ENCODE data around the gene MCTP1. TPM values are rescaled to one million over a fixed set of nuclear protein-coding genes. Genes with fewer than 3 reads are reported as not detected.

Gene MCTP1
- total and polyA plus RNA-seq, 2 of the 8 experiments (the other 6 are each of a cell fraction or from before 2014, with no cell fraction given), result 0.56 to 3.4 TPM

- Histone ChIP-seq H3K27me3 (replicated peaks in 1 of 4; ENCODE audit: control insufficient read depth in 3 of 4, extremely low read depth in 1 of 4, insufficient read depth in 3 of 4, low read length in 3 of 4) (no peaks in the 10 kb centered on the region), H3K9me3 (ENCODE audit: insufficient read depth in 2 of 2, low read depth in 1 of 2, low read length in 1 of 2) (no peaks in the 10 kb centered on the region), H2AFZ (ENCODE audit: low read length) (no peak overlapping the region), H3K36me3 (ENCODE audit: control insufficient read depth in 2 of 4, insufficient read depth in 4 of 4, low read length in 3 of 4) (no peaks in the 10 kb centered on the region), H2BK120ac (replicated peaks; ENCODE audit: low read depth, low read length) (no peak overlapping the region), H3K4me3 (ENCODE audit: extremely low read depth in 1 of 4, insufficient read depth in 2 of 4, low read depth in 3 of 4, low read length in 4 of 4) (no peak overlapping the region), H4K8ac (ENCODE audit: extremely low read depth, insufficient read depth, low read length) (no peak overlapping the region), H4K91ac (replicated peaks; ENCODE audit: insufficient read length, low read length) (no peak overlapping the region), H3K23ac (ENCODE audit: insufficient read length) (no peak overlapping the region), H2BK12ac (ENCODE audit: low read depth, low read length) (no peak overlapping the region), H3K4me2 (ENCODE audit: insufficient read depth in 1 of 2, low read depth in 2 of 2, low read length in 2 of 2) (no peak overlapping the region), H3K79me1 (ENCODE audit: low read depth, low read length) (no peaks in the 10 kb centered on the region), H3K56ac (replicated peaks; ENCODE audit: insufficient read length, low read depth, low read length) (no peak overlapping the region), H3K79me2 (ENCODE audit: control insufficient read depth in 1 of 2, insufficient read depth in 2 of 2, low read length in 2 of 2) (no peaks in the 10 kb centered on the region), H3K4ac (replicated peaks; ENCODE audit: insufficient read length, low read depth, low read length) (no peak overlapping the region), H2AK5ac (ENCODE audit: low read depth, low read length) (no peak overlapping the region), H3K18ac (ENCODE audit: extremely low read depth, low read length) (no peak overlapping the region), H3K27ac (ENCODE audit: low read depth, low read length) (no peak overlapping the region), H2BK15ac (ENCODE audit: low read length) (no peak overlapping the region), H4K5ac (ENCODE audit: insufficient read length, low read depth, low read length) (no peak overlapping the region), H3K14ac (ENCODE audit: insufficient read length) (no peak overlapping the region), H3K4me1 (replicated peaks in 1 of 4; ENCODE audit: control insufficient read depth in 3 of 4, insufficient read depth in 4 of 4, low read length in 3 of 4) (no peaks in the 10 kb centered on the region), H2BK20ac (ENCODE audit: low read length) (no peak overlapping the region), H3K9ac (replicated peaks in 1 of 4; ENCODE audit: extremely low read depth in 1 of 4, low read depth in 3 of 4, low read length in 3 of 4) (no peak overlapping the region), H3K23me2 (ENCODE audit: low read depth, low read length) (no peaks in the 10 kb centered on the region; the same call in 1 of the 2 replicates), H2BK5ac (ENCODE audit: low read depth, low read length) (no peak overlapping the region), H4K20me1 (replicated peaks in 1 of 2; ENCODE audit: control insufficient read depth in 1 of 2, insufficient read depth in 2 of 2, low read length in 2 of 2) (no peaks in the 10 kb centered on the region)
- FAIRE-seq (peak; percentile 71), DNase-seq (ENCODE audit: low read depth in 1 of 2, low spot score in 2 of 2) (no peak)
- ChIA-PET CTCF (ENCODE audit: partially characterized antibody) (interaction anchor here (0.7 to 3.5 kb wide), 25 partner anchors 9 to 1286 kb away, joined by 3 to 31 read pairs (median 5); no protein-coding TSS in a partner anchor), POLR2A (ENCODE audit: partially characterized antibody) (interaction anchor here (0.9 kb wide), 1 partner anchor 9 kb away, joined by 3 read pairs; no protein-coding TSS in a partner anchor)
- TF ChIP-seq CTCF (IDR thresholded peaks at IDR 0.05; ENCODE audit: control extremely low read depth in 1 of 3, insufficient read depth in 1 of 3, low read depth in 1 of 3, low read length in 3 of 3), result peak in 2 of 3 experiments; percentile 58 to 66; a peak in 2 of 4 replicates
- peak; percentile 93 to 94 for TF ChIP-seq RAD21 (IDR thresholded peaks at IDR 0.05 in 1 of 2, conservative IDR thresholded peaks at IDR 0.05 in 1 of 2; ENCODE audit: low read depth in 2 of 2, low read length in 2 of 2)
- 0 out of 2 replicates have a peak, but pooled peaks have one; percentile 14 for TF ChIP-seq POU5F1 (IDR thresholded peaks at IDR 0.05; ENCODE audit: low read depth, low read length)
- no peak for TF ChIP-seq KDM1A (IDR thresholded peaks at IDR 0.05; ENCODE audit: borderline replicate concordance, low read length)
- 27% methylated on average over 5 of the region's 5 CpGs; no CpG with 5 or more reads in 1 of the 2 experiments for WGBS, 2 experiments (ENCODE audit: extremely low coverage in 1 of 2, insufficient coverage in 1 of 2, insufficient read length in 1 of 2, insufficient replicate concordance in 2 of 2, low coverage in 1 of 2, low lambda C conversion rate in 2 of 2, missing lambda C conversion rate in 1 of 2)
These were observed 391.3 kb downstream of the MCTP1 start for GRCh38 chr5:94893412-94894135.

Measured in H1 (cell line).